ENCODE measurements around the gene KPNA2.
"Not testable (repeated sequence)": the region's sequence is repeated elsewhere in the genome, so short reads cannot be mapped to it uniquely, and the experiment has no call there.

Gene KPNA2

GRCh38 chr17:68061512-68062313, 26.2 kb downstream of the KPNA2 start:
- DNase-seq (ENCODE audit: low read depth) = no peak

- not testable (repeated sequence) for DNase-seq (ENCODE audit: low read depth)
These were observed 29.8 kb downstream of the KPNA2 start for GRCh38 chr17:68065366-68065765.

GRCh38 chr17:68068512-68068911, 33.0 kb downstream of the KPNA2 start:
- DNase-seq (ENCODE audit: low read depth) = not testable (repeated sequence)

GRCh38 chr17:68070582-68071444, 35.3 kb downstream of the KPNA2 start:
- DNase-seq (ENCODE audit: low read depth) = not testable (repeated sequence)

GRCh38 chr17:68074279-68074678, 38.7 kb downstream of the KPNA2 start:
- no peak for DNase-seq (ENCODE audit: low read depth)

GRCh38 chr17:68075953-68076607, 40.5 kb downstream of the KPNA2 start:
- DNase-seq (ENCODE audit: low read depth) = not testable (repeated sequence)

- not testable (repeated sequence) for DNase-seq (ENCODE audit: low read depth)
These were observed 42.0 kb downstream of the KPNA2 start for GRCh38 chr17:68077498-68077897.

- DNase-seq (ENCODE audit: low read depth) = no peak
These were observed 45.0 kb downstream of the KPNA2 start for GRCh38 chr17:68080411-68081150.

GRCh38 chr17:68081305-68082265, 46.0 kb downstream of the KPNA2 start:
- DNase-seq (ENCODE audit: low read depth) = not testable (repeated sequence)

- no peak for DNase-seq (ENCODE audit: low read depth)
These were observed 50.3 kb downstream of the KPNA2 start for GRCh38 chr17:68085771-68086381.

- DNase-seq (ENCODE audit: low read depth) = not testable (repeated sequence)
These were observed 51.1 kb downstream of the KPNA2 start for GRCh38 chr17:68086666-68087065.

- not testable (repeated sequence) for DNase-seq (ENCODE audit: low read depth)
These were observed 51.6 kb downstream of the KPNA2 start for GRCh38 chr17:68087131-68087623.

GRCh38 chr17:68087851-68088250, 52.3 kb downstream of the KPNA2 start:
- DNase-seq (ENCODE audit: low read depth) = no peak

GRCh38 chr17:68089881-68090280, 54.3 kb downstream of the KPNA2 start:
- DNase-seq (ENCODE audit: low read depth) = no peak

- no peak for DNase-seq (ENCODE audit: low read depth)
These were observed 59.0 kb downstream of the KPNA2 start for GRCh38 chr17:68094481-68095078.

- DNase-seq (ENCODE audit: low read depth) = no peak
These were observed 59.8 kb downstream of the KPNA2 start for GRCh38 chr17:68095205-68095811.

GRCh38 chr17:68096111-68096510, 60.6 kb downstream of the KPNA2 start:
- DNase-seq (ENCODE audit: low read depth) = no peak
